ENCODE results near the gene YTHDF1.

The YTHDF1 gene

DNA sequence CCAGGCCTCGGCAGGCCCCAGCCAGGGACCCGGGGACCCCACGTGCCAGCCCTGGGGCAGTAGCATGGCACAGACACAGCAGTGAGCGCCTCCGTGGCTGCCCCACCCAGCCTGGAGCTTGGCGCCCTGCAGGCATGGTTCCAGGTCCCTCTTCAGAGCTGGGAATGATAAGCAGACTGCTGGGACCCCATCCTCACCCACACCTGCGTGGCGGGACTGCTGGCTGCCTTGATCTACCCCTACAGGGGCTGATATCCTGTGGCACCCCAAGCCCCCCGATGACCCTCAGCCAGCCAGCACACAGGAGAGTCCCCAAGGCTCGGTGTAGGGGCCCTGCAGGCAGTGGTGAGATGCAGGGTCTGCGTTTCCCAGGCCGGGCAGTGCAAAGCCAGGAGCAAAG, 47.1 kb downstream of the YTHDF1 start:
- H3K27me3 ChIP-seq (ENCODE audit: insufficient read depth, low read depth): peaks cover 96% of the 10 kb centered on the region
- no peaks in the 10 kb centered on the region for H3K79me2 ChIP-seq (ENCODE audit: insufficient read depth, low read depth)
- no peak overlapping the region for H2AFZ ChIP-seq (ENCODE audit: low read depth)
- no peak overlapping the region for H3K4me2 ChIP-seq
- no peaks in the 10 kb centered on the region for H4K20me1 ChIP-seq (ENCODE audit: insufficient read depth)
- no peaks in the 10 kb centered on the region for H3K4me1 ChIP-seq (ENCODE audit: low read depth, poor library complexity, severe bottlenecking)
- H3K4me3 ChIP-seq (IDR thresholded peaks at IDR 0.05; ENCODE audit: insufficient read depth, low read depth, low read length): no peak overlapping the region
- TF ChIP-seq CTCF (conservative IDR thresholded peaks at IDR 0.05; ENCODE audit: low read depth, low read length): no peak
- no peaks in the 10 kb centered on the region for H3K36me3 ChIP-seq (ENCODE audit: insufficient read depth)
- H3K9ac ChIP-seq: no peak overlapping the region
- H3K27ac ChIP-seq: no peak overlapping the region

GRCh38 chr20:63167918-63168520, 47.9 kb downstream of the YTHDF1 start:
- Histone ChIP-seq H3K27ac (no peak overlapping the region), H3K36me3 (ENCODE audit: insufficient read depth) (no peaks in the 10 kb centered on the region), H3K9ac (no peak overlapping the region), H3K4me2 (no peak overlapping the region), H3K27me3 (ENCODE audit: insufficient read depth, low read depth) (peaks cover 96% of the 10 kb centered on the region), H3K4me1 (ENCODE audit: low read depth, poor library complexity, severe bottlenecking) (no peaks in the 10 kb centered on the region), H4K20me1 (ENCODE audit: insufficient read depth) (no peaks in the 10 kb centered on the region), H3K79me2 (ENCODE audit: insufficient read depth, low read depth) (no peaks in the 10 kb centered on the region), H2AFZ (ENCODE audit: low read depth) (no peak overlapping the region), H3K4me3 (IDR thresholded peaks at IDR 0.05; ENCODE audit: insufficient read depth, low read depth, low read length) (no peak overlapping the region)
- no peak for TF ChIP-seq CTCF (conservative IDR thresholded peaks at IDR 0.05; ENCODE audit: low read depth, low read length)

- H3K27me3 ChIP-seq (ENCODE audit: insufficient read depth, low read depth): peaks cover 96% of the 10 kb centered on the region
- H3K4me3 ChIP-seq (IDR thresholded peaks at IDR 0.05; ENCODE audit: insufficient read depth, low read depth, low read length): no peak overlapping the region
- H4K20me1 ChIP-seq (ENCODE audit: insufficient read depth): no peaks in the 10 kb centered on the region
- H3K4me2 ChIP-seq: no peak overlapping the region
- no peaks in the 10 kb centered on the region for H3K4me1 ChIP-seq (ENCODE audit: low read depth, poor library complexity, severe bottlenecking)
- no peak overlapping the region for H3K27ac ChIP-seq
- H3K9ac ChIP-seq: no peak overlapping the region
- no peaks in the 10 kb centered on the region for H3K36me3 ChIP-seq (ENCODE audit: insufficient read depth)
- no peak for TF ChIP-seq CTCF (conservative IDR thresholded peaks at IDR 0.05; ENCODE audit: low read depth, low read length)
- no peaks in the 10 kb centered on the region for H3K79me2 ChIP-seq (ENCODE audit: insufficient read depth, low read depth)
- H2AFZ ChIP-seq (ENCODE audit: low read depth): no peak overlapping the region
These were observed 48.7 kb downstream of the YTHDF1 start for GRCh38 chr20:63167026-63167917.

DNA sequence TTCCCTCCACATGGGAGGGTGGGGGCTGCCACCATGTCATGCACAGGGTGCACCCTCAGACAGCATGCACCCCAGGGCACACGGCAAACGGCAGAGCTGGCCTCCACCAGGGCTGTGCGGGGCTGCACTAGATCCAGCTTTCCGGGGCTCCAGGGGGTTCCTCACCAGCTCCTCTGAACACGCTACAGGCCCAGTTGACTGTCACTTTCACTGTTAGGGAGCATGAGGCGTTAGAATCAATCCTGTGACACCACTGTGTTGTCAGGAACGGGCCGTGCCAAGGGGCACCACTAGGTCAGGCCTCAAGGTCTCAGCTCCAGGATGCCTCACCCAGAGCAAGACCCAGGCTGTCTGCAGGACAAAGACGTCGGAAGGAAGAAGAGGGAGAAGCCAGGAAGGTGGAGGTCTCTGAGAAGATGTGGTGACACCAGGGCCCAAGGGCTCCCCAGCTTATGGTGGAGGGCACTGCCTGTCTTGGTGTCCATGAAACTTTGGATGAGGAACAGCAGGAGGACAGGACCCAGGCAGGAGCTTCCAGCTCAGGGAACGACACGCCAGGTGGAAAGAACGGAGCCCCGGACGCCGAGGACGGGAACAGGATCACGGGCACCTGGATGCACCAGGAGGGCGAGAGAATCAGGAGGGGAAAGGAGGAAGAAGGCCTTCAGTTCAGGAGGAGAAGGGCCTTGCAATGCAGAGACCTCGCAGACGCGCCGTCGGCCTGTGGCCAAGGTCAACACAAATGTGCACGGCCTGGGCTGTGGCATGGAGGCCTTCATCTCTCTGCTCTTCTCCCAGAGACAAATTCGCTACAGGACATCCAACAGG, 49.5 kb downstream of the YTHDF1 start:
- no peak for TF ChIP-seq CTCF (conservative IDR thresholded peaks at IDR 0.05; ENCODE audit: low read depth, low read length)
- Histone ChIP-seq H3K9ac (no peak overlapping the region), H3K36me3 (ENCODE audit: insufficient read depth) (no peaks in the 10 kb centered on the region), H3K4me2 (no peak overlapping the region), H2AFZ (ENCODE audit: low read depth) (no peak overlapping the region), H3K4me3 (IDR thresholded peaks at IDR 0.05; ENCODE audit: insufficient read depth, low read depth, low read length) (no peak overlapping the region), H4K20me1 (ENCODE audit: insufficient read depth) (no peaks in the 10 kb centered on the region), H3K27ac (no peak overlapping the region), H3K4me1 (ENCODE audit: low read depth, poor library complexity, severe bottlenecking) (no peaks in the 10 kb centered on the region), H3K79me2 (ENCODE audit: insufficient read depth, low read depth) (no peaks in the 10 kb centered on the region), H3K27me3 (ENCODE audit: insufficient read depth, low read depth) (peaks cover 96% of the 10 kb centered on the region)
